Stimulated activated memory B cell treated with anti-CD40 and anti-IgM and Interleukin-4, amounts not matched to agents 10 μg/mL and 1 μg/mL and 100 μg/mL, for 72 hours (primary cell): Measurements from ENCODE around the gene PIK3CD.
"Not testable (repeated sequence)": the region's sequence is repeated elsewhere in the genome, so short reads cannot be mapped to it uniquely, and the experiment has no call there.

Experiments
- ATAC-seq: fragments of 150-1000 bp; cut with Tn5 transposase; 2 replicates; pipeline ENCODE4 v1.10.0; 2021
- H3K27ac Mint-ChIP-seq: one replicate; pipeline ENCODE4 v1.8.0; 2022; ENCODE audit warnings: mild to moderate bottlenecking, mixed read lengths
- H3K27me3 Mint-ChIP-seq: one replicate; pipeline ENCODE4 v1.8.0; 2022; ENCODE audit warnings: mixed read lengths
- H3K36me3 Mint-ChIP-seq: one replicate; pipeline ENCODE4 v1.8.0; 2022; ENCODE audit warnings: mixed read lengths
- H3K4me1 Mint-ChIP-seq: one replicate; pipeline ENCODE4 v1.8.0; 2022; ENCODE audit warnings: mixed read lengths
- H3K4me3 Mint-ChIP-seq: one replicate; pipeline ENCODE4 v1.8.0; 2022; ENCODE audit warnings: mild to moderate bottlenecking, moderate library complexity, mixed read lengths
- H3K9me3 Mint-ChIP-seq: one replicate; pipeline ENCODE4 v1.8.0; 2022; ENCODE audit warnings: mixed read lengths

The PIK3CD gene

GRCh38 chr1:9658199-9658598, 6.7 kb downstream of the PIK3CD start:
- Mint-ChIP-seq H3K27me3 (no peaks in the 10 kb centered on the region), H3K36me3 (peaks cover 42% of the 10 kb centered on the region), H3K4me3 (peak overlapping the region; percentile 74), H3K9me3 (no peaks in the 10 kb centered on the region), H3K4me1 (peaks cover 95% of the 10 kb centered on the region), H3K27ac (peak overlapping the region; percentile 90)
- peak; percentile 34 for ATAC-seq

- Mint-ChIP-seq H3K27me3 (no peaks in the 10 kb centered on the region), H3K4me1 (peaks cover 85% of the 10 kb centered on the region), H3K36me3 (peaks cover 42% of the 10 kb centered on the region), H3K9me3 (no peaks in the 10 kb centered on the region), H3K4me3 (no peak overlapping the region), H3K27ac (peak overlapping the region; percentile 76)
- ATAC-seq: no peak
These were observed 7.8 kb downstream of the PIK3CD start for GRCh38 chr1:9659328-9659727.

GRCh38 chr1:9663257-9663656, 11.7 kb downstream of the PIK3CD start:
- H3K4me1 Mint-ChIP-seq: peaks cover 64% of the 10 kb centered on the region
- H3K9me3 Mint-ChIP-seq: no peaks in the 10 kb centered on the region
- H3K27me3 Mint-ChIP-seq: no peaks in the 10 kb centered on the region
- peak overlapping the region; percentile 78 for H3K27ac Mint-ChIP-seq
- peaks cover 52% of the 10 kb centered on the region for H3K36me3 Mint-ChIP-seq
- no peak for ATAC-seq
- peak overlapping the region; percentile 16 for H3K4me3 Mint-ChIP-seq

- H3K4me3 Mint-ChIP-seq: no peak overlapping the region
- no peak overlapping the region for H3K27ac Mint-ChIP-seq
- H3K4me1 Mint-ChIP-seq: peaks cover 65% of the 10 kb centered on the region
- no peak for ATAC-seq
- H3K9me3 Mint-ChIP-seq: no peaks in the 10 kb centered on the region
- peaks cover 44% of the 10 kb centered on the region for H3K36me3 Mint-ChIP-seq
- H3K27me3 Mint-ChIP-seq: no peaks in the 10 kb centered on the region
These were observed 13.7 kb downstream of the PIK3CD start for GRCh38 chr1:9665193-9665592.

- no peaks in the 10 kb centered on the region for H3K9me3 Mint-ChIP-seq
- H3K4me3 Mint-ChIP-seq: no peak overlapping the region
- no peaks in the 10 kb centered on the region for H3K27me3 Mint-ChIP-seq
- peaks cover 63% of the 10 kb centered on the region for H3K4me1 Mint-ChIP-seq
- H3K36me3 Mint-ChIP-seq: peaks cover 42% of the 10 kb centered on the region
- H3K27ac Mint-ChIP-seq: peak overlapping the region; percentile 86
- ATAC-seq: no peak
These were observed 16.5 kb downstream of the PIK3CD start for GRCh38 chr1:9668080-9668479.

- Mint-ChIP-seq H3K4me1 (peaks cover 75% of the 10 kb centered on the region), H3K36me3 (peaks cover 54% of the 10 kb centered on the region), H3K4me3 (peak overlapping the region; percentile 21), H3K27ac (peak overlapping the region; percentile 86), H3K27me3 (no peaks in the 10 kb centered on the region), H3K9me3 (no peaks in the 10 kb centered on the region)
- peak; percentile 82 for ATAC-seq
These were observed 18.6 kb downstream of the PIK3CD start for GRCh38 chr1:9670085-9670484.

GRCh38 chr1:9671377-9672140, 20.0 kb downstream of the PIK3CD start:
- no peak for ATAC-seq
- H3K27me3 Mint-ChIP-seq: no peaks in the 10 kb centered on the region
- peaks cover 73% of the 10 kb centered on the region for H3K4me1 Mint-ChIP-seq
- no peaks in the 10 kb centered on the region for H3K9me3 Mint-ChIP-seq
- H3K27ac Mint-ChIP-seq: peak overlapping the region; percentile 86
- H3K36me3 Mint-ChIP-seq: peaks cover 53% of the 10 kb centered on the region
- H3K4me3 Mint-ChIP-seq: no peak overlapping the region

GRCh38 chr1:9672444-9672843, 20.9 kb downstream of the PIK3CD start:
- Mint-ChIP-seq H3K36me3 (peaks cover 61% of the 10 kb centered on the region), H3K27me3 (no peaks in the 10 kb centered on the region), H3K4me3 (no peak overlapping the region), H3K4me1 (peaks cover 82% of the 10 kb centered on the region), H3K27ac (no peak overlapping the region), H3K9me3 (no peaks in the 10 kb centered on the region)
- no peak for ATAC-seq

- H3K9me3 Mint-ChIP-seq: no peaks in the 10 kb centered on the region
- H3K27me3 Mint-ChIP-seq: no peaks in the 10 kb centered on the region
- peaks cover 72% of the 10 kb centered on the region for H3K36me3 Mint-ChIP-seq
- no peak overlapping the region for H3K27ac Mint-ChIP-seq
- H3K4me3 Mint-ChIP-seq: no peak overlapping the region
- peaks cover 79% of the 10 kb centered on the region for H3K4me1 Mint-ChIP-seq
- no peak for ATAC-seq
These were observed 23.9 kb downstream of the PIK3CD start for GRCh38 chr1:9675393-9675792.

- Mint-ChIP-seq H3K4me1 (peaks cover 79% of the 10 kb centered on the region), H3K27ac (peak overlapping the region; percentile 38), H3K36me3 (peaks cover 73% of the 10 kb centered on the region)
- not testable (repeated sequence) for H3K27me3 Mint-ChIP-seq, ATAC-seq, H3K9me3 Mint-ChIP-seq, H3K4me3 Mint-ChIP-seq
These were observed 24.6 kb downstream of the PIK3CD start for GRCh38 chr1:9676128-9676527.

- H3K4me3 Mint-ChIP-seq: no peak overlapping the region
- ATAC-seq: no peak
- H3K27me3 Mint-ChIP-seq: no peaks in the 10 kb centered on the region
- peak overlapping the region; percentile 38 for H3K27ac Mint-ChIP-seq
- no peaks in the 10 kb centered on the region for H3K9me3 Mint-ChIP-seq
- peaks cover 79% of the 10 kb centered on the region for H3K4me1 Mint-ChIP-seq
- peaks cover 67% of the 10 kb centered on the region for H3K36me3 Mint-ChIP-seq
These were observed 25.4 kb downstream of the PIK3CD start for GRCh38 chr1:9676815-9677393.

GRCh38 chr1:9680091-9680490, 28.6 kb downstream of the PIK3CD start:
- H3K27me3 Mint-ChIP-seq: no peaks in the 10 kb centered on the region
- ATAC-seq: no peak
- H3K36me3 Mint-ChIP-seq: peaks cover 50% of the 10 kb centered on the region
- H3K9me3 Mint-ChIP-seq: no peaks in the 10 kb centered on the region
- H3K4me3 Mint-ChIP-seq: no peak overlapping the region
- H3K27ac Mint-ChIP-seq: peak overlapping the region; percentile 73
- peaks cover 70% of the 10 kb centered on the region for H3K4me1 Mint-ChIP-seq

- Mint-ChIP-seq H3K27ac (peak overlapping the region; percentile 70), H3K4me3 (no peak overlapping the region), H3K36me3 (peaks cover 50% of the 10 kb centered on the region), H3K4me1 (peaks cover 74% of the 10 kb centered on the region), H3K27me3 (no peaks in the 10 kb centered on the region), H3K9me3 (no peaks in the 10 kb centered on the region)
- peak; percentile 92 for ATAC-seq
These were observed 29.3 kb downstream of the PIK3CD start for GRCh38 chr1:9680828-9681227.

- H3K9me3 Mint-ChIP-seq: no peaks in the 10 kb centered on the region
- ATAC-seq: no peak
- no peak overlapping the region for H3K4me3 Mint-ChIP-seq
- peaks cover 19% of the 10 kb centered on the region for H3K36me3 Mint-ChIP-seq
- no peaks in the 10 kb centered on the region for H3K27me3 Mint-ChIP-seq
- H3K27ac Mint-ChIP-seq: peak overlapping the region; percentile 81
- H3K4me1 Mint-ChIP-seq: peaks cover 73% of the 10 kb centered on the region
These were observed 33.3 kb downstream of the PIK3CD start for GRCh38 chr1:9684801-9685200.

GRCh38 chr1:9687120-9687873, 35.8 kb downstream of the PIK3CD start:
- ATAC-seq: peak; percentile 66
- H3K4me1 Mint-ChIP-seq: peaks cover 77% of the 10 kb centered on the region
- H3K27me3 Mint-ChIP-seq: no peaks in the 10 kb centered on the region
- peaks cover 29% of the 10 kb centered on the region for H3K36me3 Mint-ChIP-seq
- peak overlapping the region; percentile 85 for H3K4me3 Mint-ChIP-seq
- no peaks in the 10 kb centered on the region for H3K9me3 Mint-ChIP-seq
- H3K27ac Mint-ChIP-seq: peak overlapping the region; percentile 81
